Uterus (tissue), 4 donors: ENCODE measurements around the gene RELB. TPM values are rescaled to one million over a fixed set of nuclear protein-coding genes. Genes with fewer than 3 reads are reported as not detected.
A peak's percentile ranks its signal among the peaks of the same experiment; 100 is the strongest.

Source experiments
- DNase-seq, 2 donors: peaks; one replicate each; pipeline ENCODE4 v3.0.0-alpha.2; 2019 to 2020
- H3K27ac ChIP-seq, 2 donors: fragments of 200-600 bp; sonication (generic); 1 replicate in 1 of 2; 2 replicates in 1 of 2; pipeline ENCODE4 v1.5.1; 2016 to 2018
- H3K27me3 ChIP-seq, 2 donors: fragments of 200-600 bp; sonication (generic); one replicate each; pipeline ENCODE4 v1.5.1; 2018 to 2019; ENCODE audit warnings: control low read depth in 1 of 2
- H3K36me3 ChIP-seq, 2 donors: fragments of 200-600 bp; sonication (generic); one replicate each; pipeline ENCODE4 v1.5.1; 2019; ENCODE audit warnings: control low read depth in 1 of 2
- H3K4me1 ChIP-seq, 2 donors: fragments of 200-600 bp; sonication (generic); one replicate each; pipeline ENCODE4 v1.5.1; 2018 to 2019; ENCODE audit warnings: control low read depth in 1 of 2
- H3K4me3 ChIP-seq, 2 donors: fragments of 200-600 bp; sonication (generic); 1 replicate in 1 of 2; 2 replicates in 1 of 2; pipeline ENCODE4 v1.5.1; 2018 to 2019; ENCODE audit warnings: mild to moderate bottlenecking in 1 of 2
- H3K9me3 ChIP-seq, 2 donors: fragments of 200-600 bp; sonication (generic); one replicate each; pipeline ENCODE4 v1.5.1; 2019; ENCODE audit warnings: control low read depth in 1 of 2
- POLR2A ChIP-seq, 2 donors: fragments of 450-650 bp; IDR thresholded peaks; one replicate each; pipeline ENCODE4 v1.6.1; 2016; ENCODE audit warnings: antibody characterized with exemption in 2 of 2, mild to moderate bottlenecking in 1 of 2, moderate library complexity in 1 of 2
- intact Hi-C: fragments of 100-400 bp; cut with DNase I; formaldehyde crosslinking; loops from one replicate; pipeline ENCODE4 v1.15.1; 2023; ENCODE audit warnings: low total_unique reads
- total RNA-seq, 4 donors: library from RNA; depleted of rRNA in 3 of 4; stranded (reverse); fragments of >200 nt in 3 of 4; gene quantifications; one replicate each; pipeline versions ENCODE4 v1.1.0 to v1.2.4, GENCODE V29; 2014 to 2023
- TF ChIP-seq, protein P1 (sequence below), 4 experiments: fragments of 200-600 bp in 2 of 4; fragments of 450-650 bp in 2 of 4; sonication (generic) in 2 of 4; IDR thresholded peaks; one replicate each; pipeline ENCODE4 v1.5.1; 2016 to 2019; ENCODE audit warnings: antibody characterized with exemption in 4 of 4, mild to moderate bottlenecking in 2 of 4, moderate library complexity in 1 of 4
- donor health status: DM: yes; HTN: yes; CAD: no.

The RELB gene
- total RNA-seq, 4 donors from 2014 or later, result 1.0 to 52.4 (median 13.9) TPM

DNA sequence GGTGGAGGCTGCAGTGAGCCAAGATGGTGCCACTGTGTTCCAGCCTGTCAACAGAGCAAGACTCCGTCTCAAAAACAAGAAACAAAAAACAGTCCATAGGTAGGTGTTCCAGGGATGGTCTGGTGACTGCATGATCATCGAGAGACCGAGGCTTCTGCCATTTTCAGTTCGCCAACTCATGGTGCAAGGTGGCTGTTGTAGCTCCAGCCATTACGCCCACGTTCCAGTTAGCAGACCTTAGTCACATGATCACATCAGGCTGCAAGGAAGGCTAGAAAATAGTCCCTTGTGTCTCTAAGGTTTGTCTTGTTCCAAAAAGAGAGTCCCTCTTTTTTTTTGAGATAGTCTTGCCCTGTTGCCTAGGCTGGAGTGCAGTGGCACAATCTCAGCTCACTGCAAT lies 34.5 kb downstream of the RELB start:
- Histone ChIP-seq H3K27ac (no peak overlapping the region), H3K4me3 (no peak overlapping the region), H3K9me3 (no peaks in the 10 kb centered on the region), H3K27me3 (no peaks in the 10 kb centered on the region), H3K36me3 (no peaks in the 10 kb centered on the region), H3K4me1 (peaks cover 6 to 12% of the 10 kb centered on the region in 2 donors)
- no peak for TF ChIP-seq POLR2A (IDR thresholded peaks at IDR 0.05)
- TF ChIP-seq, protein P1, sequence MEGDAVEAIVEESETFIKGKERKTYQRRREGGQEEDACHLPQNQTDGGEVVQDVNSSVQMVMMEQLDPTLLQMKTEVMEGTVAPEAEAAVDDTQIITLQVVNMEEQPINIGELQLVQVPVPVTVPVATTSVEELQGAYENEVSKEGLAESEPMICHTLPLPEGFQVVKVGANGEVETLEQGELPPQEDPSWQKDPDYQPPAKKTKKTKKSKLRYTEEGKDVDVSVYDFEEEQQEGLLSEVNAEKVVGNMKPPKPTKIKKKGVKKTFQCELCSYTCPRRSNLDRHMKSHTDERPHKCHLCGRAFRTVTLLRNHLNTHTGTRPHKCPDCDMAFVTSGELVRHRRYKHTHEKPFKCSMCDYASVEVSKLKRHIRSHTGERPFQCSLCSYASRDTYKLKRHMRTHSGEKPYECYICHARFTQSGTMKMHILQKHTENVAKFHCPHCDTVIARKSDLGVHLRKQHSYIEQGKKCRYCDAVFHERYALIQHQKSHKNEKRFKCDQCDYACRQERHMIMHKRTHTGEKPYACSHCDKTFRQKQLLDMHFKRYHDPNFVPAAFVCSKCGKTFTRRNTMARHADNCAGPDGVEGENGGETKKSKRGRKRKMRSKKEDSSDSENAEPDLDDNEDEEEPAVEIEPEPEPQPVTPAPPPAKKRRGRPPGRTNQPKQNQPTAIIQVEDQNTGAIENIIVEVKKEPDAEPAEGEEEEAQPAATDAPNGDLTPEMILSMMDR (IDR thresholded peaks at IDR 0.05), result no peak
- no peak for DNase-seq
- intact Hi-C loops, result no loop called here

GRCh38 chr19:45037393-45038169 lies 36.3 kb downstream of the RELB start:
- H3K27ac ChIP-seq, result no peak overlapping the region
- TF ChIP-seq, protein P1 (IDR thresholded peaks at IDR 0.05), result no peak
- no peak for TF ChIP-seq POLR2A (IDR thresholded peaks at IDR 0.05)
- no peaks in the 10 kb centered on the region for H3K36me3 ChIP-seq
- H3K4me1 ChIP-seq, result peaks cover 6 to 19% of the 10 kb centered on the region in 2 donors
- no peak for DNase-seq
- no peak overlapping the region for H3K4me3 ChIP-seq
- no peaks in the 10 kb centered on the region for H3K27me3 ChIP-seq
- intact Hi-C loops, result loop anchor here (2.0 kb wide), 1 partner anchor 41 kb away; the partner anchor contains the start of gene GEMIN7
- no peaks in the 10 kb centered on the region for H3K9me3 ChIP-seq

DNA sequence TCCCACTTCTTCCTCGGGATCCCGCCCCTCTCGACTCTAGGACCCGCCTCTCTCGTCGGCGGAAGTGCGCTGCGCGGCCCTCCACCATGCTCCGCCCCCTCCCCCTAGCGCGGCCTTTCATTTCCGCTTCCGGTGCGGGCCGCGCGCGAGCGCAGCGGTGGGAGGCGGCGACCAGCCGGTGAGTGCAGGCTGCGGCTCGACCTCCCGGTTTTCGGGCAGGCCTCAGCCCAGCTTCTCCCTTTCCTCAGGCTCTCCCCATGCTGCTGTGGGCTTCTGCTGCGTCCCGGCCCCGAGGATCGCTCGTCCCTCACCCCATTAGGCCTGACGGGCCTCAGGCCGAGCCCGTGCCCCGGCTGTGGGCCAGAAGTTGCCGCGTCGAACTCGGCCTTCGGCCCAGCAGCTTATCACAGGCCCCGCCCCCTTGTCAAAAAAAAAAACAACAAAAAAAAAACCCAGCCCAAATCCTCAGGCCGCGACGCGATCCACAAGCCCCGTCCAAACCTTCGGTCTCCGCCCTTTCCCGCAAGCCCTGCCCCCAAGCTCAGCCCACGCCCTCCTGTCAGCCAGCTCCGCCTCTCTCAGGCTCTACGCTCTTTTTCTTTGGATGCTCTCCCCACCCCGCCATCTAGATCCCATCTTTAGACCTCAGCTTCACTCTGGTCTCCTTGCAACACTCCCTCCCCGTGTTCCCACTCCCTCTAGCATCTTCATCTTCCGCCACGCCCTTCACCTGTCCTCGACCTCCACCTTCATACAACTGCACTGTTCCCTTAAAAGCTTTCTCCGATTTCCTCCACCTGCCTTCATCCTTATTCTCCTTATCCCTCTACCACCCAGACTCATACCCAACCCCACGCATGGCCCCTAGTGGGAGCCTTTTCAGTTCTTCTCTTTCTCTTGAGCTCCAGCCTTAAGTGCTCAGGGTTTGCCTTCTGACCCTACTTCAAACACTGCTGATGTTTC lies 37.9 kb downstream of the RELB start, which contains the start of gene CLASRP:
Gene CLASRP (plus strand): TSS at position 115 of the 963 bp plus-strand sequence. CDS start 1,168 bp downstream, outside the sequence.
- TF ChIP-seq, protein P1 (IDR thresholded peaks at IDR 0.05), result peak in 2 of 4 experiments; percentile 14 to 23
- peak; percentile 81 to 95 for TF ChIP-seq POLR2A (IDR thresholded peaks at IDR 0.05)
- intact Hi-C loops, result loop anchor here (2.0 kb wide), 1 partner anchor 40 kb away; the partner anchor contains the start of gene GEMIN7
- peak; percentile 90 to 91 for DNase-seq

GRCh38 chr19:45040059-45040771 lies 39.0 kb downstream of the RELB start:
- H3K27ac ChIP-seq, result no peak overlapping the region
- H3K9me3 ChIP-seq, result no peaks in the 10 kb centered on the region
- no peak for DNase-seq
- H3K27me3 ChIP-seq, result no peaks in the 10 kb centered on the region
- intact Hi-C loops, result no loop called here
- no peaks in the 10 kb centered on the region for H3K36me3 ChIP-seq
- H3K4me3 ChIP-seq, result peak overlapping the region in 1 of 2 donors; percentile 77
- no peak for TF ChIP-seq POLR2A (IDR thresholded peaks at IDR 0.05)
- TF ChIP-seq, protein P1 (IDR thresholded peaks at IDR 0.05), result no peak
- H3K4me1 ChIP-seq, result peaks cover 6 to 19% of the 10 kb centered on the region in 2 donors

More for the DNA sequence above, 37.9 kb downstream of the RELB start, which contains the start of gene CLASRP:
- Histone ChIP-seq H3K4me1 (peaks cover 6 to 19% of the 10 kb centered on the region in 2 donors), H3K27me3 (no peaks in the 10 kb centered on the region), H3K27ac (peak within 1 kb of the TSS; percentile 87 to 89), H3K4me3 (peak within 1 kb of the TSS; percentile 77 to 98), H3K9me3 (no peaks in the 10 kb centered on the region), H3K36me3 (no peaks in the 10 kb centered on the region)
